NB4 (cell line): ENCODE measurements around the gene DOCK7.
"Not testable (repeated sequence)": the region's sequence is repeated elsewhere in the genome, so short reads cannot be mapped to it uniquely, and the experiment has no call there.

Source experiments
- DNase-seq: peaks from one replicate; pipeline ENCODE4 v3.0.0; 2010; ENCODE audit warnings: low read depth
- H3K4me3 ChIP-seq: one replicate; pipeline ENCODE4 v1.5.1; 2011; ENCODE audit warnings: mild to moderate bottlenecking, low read depth, low read length, moderate library complexity
- CTCF ChIP-seq: IDR thresholded peaks from one replicate; pipeline ENCODE4 v1.5.1; 2012; ENCODE audit warnings: low read depth, low read length
- MAX ChIP-seq: IDR thresholded peaks from 2 replicates; pipeline ENCODE4 v1.6.1; 2011; ENCODE audit warnings: low read depth, low read length
- MYC ChIP-seq: IDR thresholded peaks from 2 replicates; pipeline ENCODE4 v1.6.1; 2011; ENCODE audit warnings: low read depth, low read length
- POLR2A ChIP-seq: IDR thresholded peaks from 2 replicates; pipeline ENCODE4 v1.6.1; 2011; ENCODE audit warnings: mild to moderate bottlenecking; ENCODE audit not compliant: insufficient read length; ENCODE audit errors: extremely low read depth

The DOCK7 gene

DNA sequence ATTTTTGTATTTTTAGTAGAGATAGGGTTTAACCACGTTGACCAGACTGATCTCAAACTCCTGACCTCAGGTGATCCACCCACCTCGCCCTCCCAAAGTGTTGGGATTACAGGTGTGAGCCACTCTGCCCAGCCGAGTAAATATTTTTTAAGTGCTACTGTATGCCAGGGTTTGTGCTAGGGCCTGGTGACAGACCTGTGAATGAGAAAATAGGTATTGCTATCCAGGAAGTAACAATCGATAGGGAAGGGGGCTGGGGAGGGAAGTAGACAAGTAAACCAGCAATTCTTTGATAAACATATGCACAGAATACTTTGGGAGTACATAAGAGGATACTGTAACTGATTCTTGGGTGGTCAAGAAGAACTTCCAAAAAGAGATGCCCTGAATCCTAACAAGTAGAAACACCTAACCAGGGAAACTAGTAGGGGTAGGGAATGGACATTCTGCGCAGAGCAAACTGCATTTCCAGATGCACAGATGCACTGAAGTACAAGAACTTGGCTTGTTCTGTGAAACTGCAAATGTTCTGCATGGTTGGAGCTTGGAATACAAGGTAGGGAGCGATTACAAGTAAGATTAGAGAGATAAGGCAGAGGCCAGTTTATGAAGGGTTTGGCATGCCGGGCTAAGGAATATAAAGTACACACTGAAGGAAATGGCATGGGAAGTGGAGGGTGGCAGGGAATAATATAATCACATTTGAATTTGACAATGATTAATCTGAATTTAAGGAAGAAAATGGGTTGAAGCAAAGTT lies 19.0 kb upstream of the DOCK7 start:
- DNase-seq, result no peak
- H3K4me3 ChIP-seq, result no peak overlapping the region
- TF ChIP-seq MAX, result no peak
- no peak for TF ChIP-seq MYC
- no peak for TF ChIP-seq CTCF
- no peak for TF ChIP-seq POLR2A

GRCh38 chr1:62698161-62698560 lies 10.0 kb upstream of the DOCK7 start:
- H3K4me3 ChIP-seq, DNase-seq: not testable (repeated sequence)

DNA sequence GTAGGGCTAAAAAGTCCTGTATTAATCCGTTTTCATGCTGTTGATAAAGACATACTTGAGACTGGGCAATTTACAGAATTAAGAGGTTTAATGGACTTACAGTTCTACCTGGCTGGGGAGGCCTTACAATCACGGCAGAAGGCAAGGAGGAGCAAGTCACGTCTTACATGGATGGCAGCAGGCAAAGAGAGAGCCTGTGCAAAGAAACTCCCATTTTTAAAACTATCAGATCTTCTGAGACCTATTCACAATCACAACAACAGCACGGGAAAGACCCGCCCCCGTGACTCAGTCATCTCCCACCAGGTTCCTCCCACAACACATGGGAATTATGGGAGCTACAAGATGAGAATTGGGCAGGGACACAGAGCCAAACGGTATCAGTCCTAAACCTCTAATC lies 6.3 kb upstream of the DOCK7 start:
- DNase-seq, H3K4me3 ChIP-seq: not testable (repeated sequence)

DNA sequence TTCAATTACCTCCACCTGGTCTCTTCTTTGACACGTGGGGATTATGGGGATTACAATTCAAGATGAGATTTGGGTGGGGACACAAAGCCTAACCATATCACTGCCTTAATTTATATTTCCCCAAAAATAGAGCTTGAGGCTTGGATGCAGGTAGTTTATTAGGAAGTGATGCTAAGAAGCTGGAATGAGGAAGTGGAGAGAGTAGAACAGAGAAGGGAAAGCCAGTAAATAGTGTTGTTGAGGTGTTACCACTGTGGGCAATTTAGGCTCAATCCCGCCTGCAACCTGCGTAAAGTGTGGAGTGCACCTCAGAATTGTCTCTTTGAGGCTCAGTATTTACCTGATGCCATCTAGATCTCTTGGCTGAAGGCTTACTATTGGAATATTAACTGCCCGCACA lies 4.9 kb upstream of the DOCK7 start:
- no peak for DNase-seq
- no peak for TF ChIP-seq CTCF
- TF ChIP-seq MAX, result no peak
- TF ChIP-seq MYC, result no peak
- no peak for TF ChIP-seq POLR2A

DNA sequence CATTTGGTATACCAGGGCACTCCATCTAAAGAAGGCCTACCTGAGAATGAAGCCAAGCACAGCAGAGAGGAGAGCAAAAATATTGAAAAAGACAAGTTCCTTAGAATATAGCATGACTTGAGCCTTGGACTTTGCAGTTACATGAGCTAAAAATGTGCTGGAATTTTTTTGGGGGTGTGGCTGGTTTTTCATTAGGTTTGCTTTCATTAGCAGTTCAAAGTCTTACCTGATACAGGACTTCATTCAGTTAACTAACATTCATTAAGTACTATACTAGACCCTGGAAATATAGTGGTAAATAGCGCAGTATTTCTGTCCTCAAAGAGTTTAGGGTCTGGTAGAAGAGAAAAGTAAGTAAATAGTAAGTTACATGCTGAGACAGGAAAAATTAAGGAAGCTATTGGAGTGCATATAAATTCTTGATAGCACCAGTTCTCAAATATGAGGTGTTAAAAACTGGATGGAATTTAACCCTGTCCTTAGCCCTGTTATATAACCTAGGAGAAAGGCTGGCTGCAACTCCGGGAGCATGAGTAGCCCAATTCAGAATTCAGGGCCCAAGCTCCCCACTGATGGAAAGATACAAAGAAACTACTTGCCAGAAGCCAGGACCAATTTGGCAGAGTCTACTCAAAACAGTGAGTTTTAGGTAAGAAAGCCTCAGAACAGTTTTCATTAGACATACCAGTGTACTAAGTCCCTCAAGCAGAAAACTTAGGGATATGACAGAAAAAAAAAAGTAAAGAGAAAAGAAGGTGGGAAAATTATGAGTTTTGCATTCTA lies 3.1 kb upstream of the DOCK7 start:
- TF ChIP-seq POLR2A (no peak), MYC (no peak), CTCF (no peak), MAX (no peak)

More for the DNA sequence above, 4.9 kb upstream of the DOCK7 start:
- H3K4me3 ChIP-seq, result no peak overlapping the region

GRCh38 chr1:62689524-62689923 lies 1.3 kb upstream of the DOCK7 start:
- peak; percentile 43 for DNase-seq
- no peak for TF ChIP-seq MAX
- no peak for TF ChIP-seq CTCF
- TF ChIP-seq POLR2A, result no peak
- TF ChIP-seq MYC, result no peak
- H3K4me3 ChIP-seq, result no peak overlapping the region

More for the DNA sequence above, 3.1 kb upstream of the DOCK7 start:
- no peak overlapping the region for H3K4me3 ChIP-seq
- DNase-seq, result no peak
